BLaER1 (cell line): ENCODE results near the gene GNB5.

ENCODE experiments used
- H3K27ac ChIP-seq: shearing (Covaris generic); formaldehyde crosslinking; 2 replicates; pipeline ENCODE4 v1.8.1; 2022
- H3K27me3 ChIP-seq: shearing (Covaris generic); formaldehyde crosslinking; 2 replicates; pipeline ENCODE4 v1.8.1; 2022
- H3K36me3 ChIP-seq: shearing (Covaris generic); formaldehyde crosslinking; 2 replicates; pipeline ENCODE4 v1.8.1; 2022
- H3K4me1 ChIP-seq: shearing (Covaris generic); formaldehyde crosslinking; 2 replicates; pipeline ENCODE4 v1.8.1; 2022
- H3K4me2 ChIP-seq: shearing (Covaris generic); formaldehyde crosslinking; 2 replicates; pipeline ENCODE4 v1.8.1; 2022
- H3K4me3 ChIP-seq: shearing (Covaris generic); formaldehyde crosslinking; 2 replicates; pipeline ENCODE4 v1.8.1; 2022
- H3K9ac ChIP-seq: shearing (Covaris generic); formaldehyde crosslinking; 2 replicates; pipeline ENCODE4 v1.8.1; 2022
- H3K9me3 ChIP-seq: shearing (Covaris generic); formaldehyde crosslinking; 2 replicates; pipeline ENCODE4 v1.8.1; 2022
- H4K20me1 ChIP-seq: shearing (Covaris generic); formaldehyde crosslinking; 2 replicates; pipeline ENCODE4 v1.8.1; 2022
- Cebpa-rat ChIP-seq: shearing (Covaris generic); IDR thresholded peaks from 2 replicates; pipeline ENCODE4 v1.8.1; 2022

GNB5 gene

DNA sequence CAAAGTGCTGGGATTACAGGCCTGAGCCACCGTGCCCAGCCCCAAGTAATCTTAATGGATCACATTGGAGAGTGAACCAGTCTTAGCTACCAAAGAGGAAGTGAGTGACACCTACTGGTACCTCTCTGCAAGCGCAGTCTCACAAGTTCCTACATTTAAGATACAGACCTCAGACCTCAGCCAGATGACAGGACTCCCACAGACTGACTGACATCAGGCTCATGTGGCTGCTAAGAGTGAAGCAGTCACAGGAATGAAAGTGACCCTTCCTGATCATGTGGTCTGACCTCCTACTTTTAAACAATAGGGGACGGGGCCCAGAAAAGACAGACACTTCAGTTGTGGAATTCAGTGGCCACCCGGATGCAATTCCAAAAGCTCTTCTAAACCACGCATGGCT, 36.3 kb upstream of the GNB5 start:
- Histone ChIP-seq H3K9ac (no peak overlapping the region), H3K27ac (no peak overlapping the region), H3K4me1 (peaks cover 38% of the 10 kb centered on the region), H3K27me3 (no peaks in the 10 kb centered on the region), H3K4me3 (no peak overlapping the region), H3K4me2 (no peak overlapping the region), H4K20me1 (no peaks in the 10 kb centered on the region), H3K9me3 (no peaks in the 10 kb centered on the region), H3K36me3 (peaks cover 53% of the 10 kb centered on the region)
- no peak for TF ChIP-seq Cebpa-rat

DNA sequence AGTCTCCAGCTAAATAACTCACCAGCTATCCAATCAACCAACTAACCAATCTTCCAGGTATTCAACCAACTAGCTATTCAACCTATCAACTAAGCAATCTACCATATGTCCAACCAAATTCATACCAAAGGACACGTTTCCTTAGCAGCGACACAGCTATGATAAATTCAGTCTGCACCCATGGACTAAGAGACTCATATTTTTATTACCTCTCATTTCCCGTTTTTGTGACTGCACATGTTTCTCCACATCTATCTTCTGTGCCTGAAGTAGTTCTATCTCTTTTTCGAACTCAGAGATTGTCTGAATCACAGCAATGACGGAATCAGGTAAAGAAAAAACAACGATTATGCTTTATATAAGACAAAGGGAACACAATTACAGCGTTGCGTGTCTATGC, 34.0 kb upstream of the GNB5 start:
- Histone ChIP-seq H3K4me1 (peaks cover 38% of the 10 kb centered on the region), H3K27me3 (no peaks in the 10 kb centered on the region), H3K9ac (no peak overlapping the region), H3K9me3 (no peaks in the 10 kb centered on the region), H3K27ac (no peak overlapping the region), H3K4me2 (no peak overlapping the region), H4K20me1 (no peaks in the 10 kb centered on the region), H3K4me3 (no peak overlapping the region), H3K36me3 (peaks cover 49% of the 10 kb centered on the region)
- no peak for TF ChIP-seq Cebpa-rat

GRCh38 chr15:52224211-52224610, 33.0 kb upstream of the GNB5 start:
- H3K4me1 ChIP-seq, result peaks cover 29% of the 10 kb centered on the region
- no peaks in the 10 kb centered on the region for H3K27me3 ChIP-seq
- H4K20me1 ChIP-seq, result no peaks in the 10 kb centered on the region
- no peak overlapping the region for H3K27ac ChIP-seq
- H3K4me3 ChIP-seq, result no peak overlapping the region
- no peaks in the 10 kb centered on the region for H3K9me3 ChIP-seq
- H3K9ac ChIP-seq, result no peak overlapping the region
- no peak for TF ChIP-seq Cebpa-rat
- no peak overlapping the region for H3K4me2 ChIP-seq
- H3K36me3 ChIP-seq, result peaks cover 59% of the 10 kb centered on the region

DNA sequence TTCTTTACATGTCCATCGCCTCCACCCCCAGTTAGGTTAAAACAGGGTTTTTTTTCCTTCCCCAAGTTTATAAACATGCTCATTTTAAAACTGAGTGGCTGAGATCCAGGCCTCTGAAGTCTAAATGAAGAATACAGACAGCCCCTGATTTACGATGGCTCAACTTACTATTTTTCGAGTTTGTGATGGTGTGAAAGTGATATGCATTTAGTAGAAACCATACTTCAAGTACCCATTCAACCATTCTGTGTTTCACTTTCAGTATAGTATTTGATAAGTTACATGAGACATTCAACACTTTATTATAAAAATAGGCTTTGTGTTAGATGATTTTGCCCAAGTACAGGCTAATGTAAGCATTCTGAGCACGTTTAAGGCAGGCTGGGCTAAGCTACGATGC, 30.5 kb upstream of the GNB5 start:
- Histone ChIP-seq H3K27me3 (no peaks in the 10 kb centered on the region), H3K9ac (peak overlapping the region; percentile 39; the same call in 1 of the 2 replicates), H3K4me2 (peak overlapping the region; percentile 67), H3K36me3 (peaks cover 82% of the 10 kb centered on the region), H4K20me1 (no peaks in the 10 kb centered on the region), H3K4me3 (no peak overlapping the region), H3K9me3 (no peaks in the 10 kb centered on the region), H3K27ac (peak overlapping the region; percentile 47), H3K4me1 (peaks cover 24% of the 10 kb centered on the region)
- no peak for TF ChIP-seq Cebpa-rat

DNA sequence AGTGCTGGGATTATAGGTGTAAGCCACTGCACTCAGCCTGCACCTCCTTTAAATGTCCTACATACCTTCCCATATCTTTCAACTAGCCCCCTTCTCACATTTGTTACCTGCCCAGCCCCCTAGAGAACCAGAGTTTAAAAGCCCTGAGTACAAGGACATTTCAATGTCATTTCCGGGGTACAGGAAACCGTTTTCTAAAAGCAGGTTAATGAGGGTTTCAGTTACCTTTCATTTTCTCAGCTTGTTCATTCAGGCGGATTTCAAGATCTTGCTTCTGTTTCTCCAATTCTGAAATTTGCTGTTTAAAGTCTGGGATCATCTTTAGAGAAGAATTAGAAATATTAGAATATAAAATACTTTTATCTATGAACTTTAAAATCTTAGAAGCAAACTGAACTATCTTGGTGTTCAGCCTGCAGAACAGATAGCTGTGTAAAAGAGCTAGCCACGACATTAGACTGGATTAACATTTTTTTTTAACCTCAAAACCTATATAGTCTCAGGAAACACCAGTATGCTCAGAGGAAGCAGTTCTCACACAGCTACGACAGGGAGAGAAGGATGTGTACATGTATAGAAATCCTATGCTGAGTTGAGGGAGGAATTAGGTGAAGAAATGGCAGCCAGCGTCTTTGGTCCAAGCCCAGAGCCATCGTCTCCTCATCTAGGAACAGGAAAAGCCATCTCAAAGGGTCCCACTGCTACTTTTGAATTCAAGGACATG, 29.9 kb upstream of the GNB5 start:
- Histone ChIP-seq H3K27ac (peak overlapping the region; percentile 47), H3K4me2 (peak overlapping the region; percentile 67), H4K20me1 (no peaks in the 10 kb centered on the region), H3K9ac (peak overlapping the region; percentile 39; the same call in 1 of the 2 replicates), H3K4me3 (no peak overlapping the region), H3K9me3 (no peaks in the 10 kb centered on the region), H3K27me3 (no peaks in the 10 kb centered on the region), H3K36me3 (peaks cover 81% of the 10 kb centered on the region), H3K4me1 (peaks cover 24% of the 10 kb centered on the region)
- no peak for TF ChIP-seq Cebpa-rat

DNA sequence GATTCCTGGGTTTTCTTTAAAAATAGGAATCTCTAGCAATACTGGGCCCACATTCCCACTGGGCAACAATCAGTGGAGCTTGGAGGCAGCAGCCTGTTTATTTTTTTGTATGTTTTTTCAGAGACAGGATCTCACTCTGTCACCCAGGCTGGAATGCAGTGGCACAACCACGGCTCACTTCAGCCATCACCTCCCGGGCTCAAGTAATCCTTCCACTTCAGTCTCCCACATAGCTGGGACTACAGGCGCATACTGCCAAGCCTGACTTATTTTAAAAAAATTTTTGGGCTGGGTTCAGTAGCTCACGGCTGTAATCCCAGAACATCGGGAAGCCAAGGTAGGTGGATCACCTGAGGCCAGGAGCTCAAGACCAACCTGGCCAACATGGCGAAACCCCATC, 29.1 kb upstream of the GNB5 start:
- peaks cover 78% of the 10 kb centered on the region for H3K36me3 ChIP-seq

GRCh38 chr15:52218816-52219215, 27.6 kb upstream of the GNB5 start:
- Histone ChIP-seq H3K27ac (no peak overlapping the region), H3K9me3 (no peaks in the 10 kb centered on the region), H4K20me1 (no peaks in the 10 kb centered on the region), H3K4me3 (no peak overlapping the region), H3K36me3 (peaks cover 77% of the 10 kb centered on the region), H3K4me1 (peaks cover 24% of the 10 kb centered on the region), H3K4me2 (no peak overlapping the region), H3K27me3 (no peaks in the 10 kb centered on the region), H3K9ac (no peak overlapping the region)
- no peak for TF ChIP-seq Cebpa-rat

More for the DNA sequence above, 29.1 kb upstream of the GNB5 start:
- Histone ChIP-seq H3K9me3 (no peaks in the 10 kb centered on the region), H3K27ac (no peak overlapping the region), H3K4me3 (no peak overlapping the region), H3K4me2 (peak overlapping the region; percentile 67; the same call in 1 of the 2 replicates), H3K9ac (no peak overlapping the region), H4K20me1 (no peaks in the 10 kb centered on the region), H3K4me1 (peaks cover 24% of the 10 kb centered on the region), H3K27me3 (no peaks in the 10 kb centered on the region)
- TF ChIP-seq Cebpa-rat, result no peak

DNA sequence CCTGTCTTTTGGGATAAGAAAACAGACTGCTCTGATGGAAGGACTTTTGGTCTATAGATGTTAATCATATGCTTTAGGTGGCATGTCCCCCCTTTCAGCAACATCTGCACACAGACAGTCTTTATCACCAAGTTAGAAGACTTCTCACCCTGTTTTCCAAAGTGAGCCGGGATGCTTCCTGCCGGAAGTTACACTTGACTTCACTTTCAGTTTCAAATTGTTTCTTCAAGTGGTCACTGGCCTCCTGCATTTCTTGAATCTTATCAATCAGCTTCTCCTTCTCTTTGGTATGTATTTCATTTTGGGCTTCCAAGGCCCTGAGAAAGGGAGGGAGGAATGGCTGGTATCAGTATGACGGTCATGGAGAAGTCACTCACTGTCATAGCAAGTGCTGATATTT, 27.2 kb upstream of the GNB5 start:
- no peaks in the 10 kb centered on the region for H3K9me3 ChIP-seq
- peaks cover 77% of the 10 kb centered on the region for H3K36me3 ChIP-seq
- H3K27ac ChIP-seq, result no peak overlapping the region
- H3K4me3 ChIP-seq, result no peak overlapping the region
- H3K4me2 ChIP-seq, result no peak overlapping the region
- no peaks in the 10 kb centered on the region for H3K27me3 ChIP-seq
- peaks cover 24% of the 10 kb centered on the region for H3K4me1 ChIP-seq
- H4K20me1 ChIP-seq, result no peaks in the 10 kb centered on the region
- H3K9ac ChIP-seq, result no peak overlapping the region
- TF ChIP-seq Cebpa-rat, result no peak

DNA sequence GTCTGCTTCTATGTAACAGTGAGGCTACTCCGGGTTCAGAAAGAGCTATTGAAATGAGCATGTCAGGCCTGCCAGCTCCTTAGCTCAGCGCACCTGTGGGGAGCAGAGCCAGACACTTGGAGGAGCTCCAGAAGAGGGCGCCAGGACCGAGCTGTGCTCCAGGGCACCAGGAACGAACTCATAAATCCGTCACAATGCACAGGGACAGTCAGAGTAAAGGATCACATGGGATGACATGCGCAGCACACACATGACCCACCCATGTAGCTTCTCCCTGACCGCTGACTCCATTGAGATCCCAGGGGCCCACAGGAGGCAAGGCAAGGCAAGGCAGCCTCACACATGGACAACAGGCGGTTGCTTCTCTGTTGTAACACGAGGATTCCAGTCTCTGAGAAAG, 26.0 kb upstream of the GNB5 start:
- TF ChIP-seq Cebpa-rat, result no peak
- H3K4me1 ChIP-seq, result peaks cover 20% of the 10 kb centered on the region
- no peak overlapping the region for H3K4me2 ChIP-seq
- no peaks in the 10 kb centered on the region for H3K27me3 ChIP-seq
- no peaks in the 10 kb centered on the region for H4K20me1 ChIP-seq
- H3K4me3 ChIP-seq, result no peak overlapping the region
- H3K9me3 ChIP-seq, result no peaks in the 10 kb centered on the region
- H3K27ac ChIP-seq, result no peak overlapping the region
- no peak overlapping the region for H3K9ac ChIP-seq
- H3K36me3 ChIP-seq, result peaks cover 77% of the 10 kb centered on the region

- Histone ChIP-seq H3K27me3 (no peaks in the 10 kb centered on the region), H3K9me3 (no peaks in the 10 kb centered on the region), H3K4me1 (no peaks in the 10 kb centered on the region), H3K4me3 (no peak overlapping the region), H4K20me1 (no peaks in the 10 kb centered on the region), H3K4me2 (no peak overlapping the region), H3K27ac (no peak overlapping the region), H3K9ac (no peak overlapping the region), H3K36me3 (peaks cover 87% of the 10 kb centered on the region)
- no peak for TF ChIP-seq Cebpa-rat
These were observed 23.4 kb upstream of the GNB5 start for GRCh38 chr15:52214553-52214952.

- Histone ChIP-seq H3K4me2 (no peak overlapping the region), H3K36me3 (peaks cover 85% of the 10 kb centered on the region), H4K20me1 (no peaks in the 10 kb centered on the region), H3K4me3 (no peak overlapping the region), H3K9ac (no peak overlapping the region), H3K27ac (no peak overlapping the region), H3K27me3 (no peaks in the 10 kb centered on the region), H3K4me1 (no peaks in the 10 kb centered on the region), H3K9me3 (no peaks in the 10 kb centered on the region)
- no peak for TF ChIP-seq Cebpa-rat
These were observed 22.0 kb upstream of the GNB5 start for GRCh38 chr15:52213206-52213605.
